A549 (cell line): ENCODE measurements around the gene SEC22C.

ENCODE experiments used
- CTCF ChIP-seq: fragments of >200 bp; sonication (Bioruptor Twin); formaldehyde crosslinking; IDR thresholded peaks from 3 replicates; pipeline ENCODE4 v1.5.1; 2016
- EHMT2 ChIP-seq: fragments of 200-600 bp; sonication (generic); IDR thresholded peaks from 2 replicates; pipeline ENCODE4 v1.6.1; 2016; ENCODE audit warnings: antibody characterized with exemption, low read depth, mild to moderate bottlenecking, moderate library complexity
- EP300 ChIP-seq, 2 experiments: fragments of >200 bp; sonication (Bioruptor Twin); formaldehyde crosslinking; IDR thresholded peaks; 2 replicates in 1 of 2; 3 replicates in 1 of 2; pipeline ENCODE4 v1.6.1; 2016 to 2017
- JUNB ChIP-seq: fragments of >200 bp; sonication (Bioruptor Twin); formaldehyde crosslinking; IDR thresholded peaks from 2 replicates; pipeline ENCODE4 v1.6.1; 2016
- POLR2A ChIP-seq: IDR thresholded peaks from 2 replicates; pipeline ENCODE4 v1.6.1; 2012; ENCODE audit warnings: mild to moderate bottlenecking, low read length
- REST ChIP-seq: fragments of 200-600 bp; sonication (generic); IDR thresholded peaks from 2 replicates; pipeline ENCODE4 v1.6.1; 2016; ENCODE audit warnings: antibody characterized with exemption, mild to moderate bottlenecking, moderate library complexity
- RFX5 ChIP-seq: fragments of 450-650 bp; IDR thresholded peaks from 2 replicates; pipeline ENCODE4 v1.7.1; 2014; ENCODE audit warnings: antibody characterized with exemption, mild to moderate bottlenecking, moderate library complexity
- TF ChIP-seq, protein P1 (sequence below): fragments of 250-450 bp; sonication (Bioruptor Pico); IDR thresholded peaks from 2 replicates; pipeline ENCODE4 v1.5.0; 2021; ENCODE audit warnings: mild to moderate bottlenecking, moderate library complexity, borderline replicate concordance
- TF ChIP-seq, protein P2 (sequence below): fragments of >200 bp; sonication (Bioruptor Twin); formaldehyde crosslinking; IDR thresholded peaks from 3 replicates; pipeline ENCODE4 v1.6.1; 2016

- TF ChIP-seq, protein P1, sequence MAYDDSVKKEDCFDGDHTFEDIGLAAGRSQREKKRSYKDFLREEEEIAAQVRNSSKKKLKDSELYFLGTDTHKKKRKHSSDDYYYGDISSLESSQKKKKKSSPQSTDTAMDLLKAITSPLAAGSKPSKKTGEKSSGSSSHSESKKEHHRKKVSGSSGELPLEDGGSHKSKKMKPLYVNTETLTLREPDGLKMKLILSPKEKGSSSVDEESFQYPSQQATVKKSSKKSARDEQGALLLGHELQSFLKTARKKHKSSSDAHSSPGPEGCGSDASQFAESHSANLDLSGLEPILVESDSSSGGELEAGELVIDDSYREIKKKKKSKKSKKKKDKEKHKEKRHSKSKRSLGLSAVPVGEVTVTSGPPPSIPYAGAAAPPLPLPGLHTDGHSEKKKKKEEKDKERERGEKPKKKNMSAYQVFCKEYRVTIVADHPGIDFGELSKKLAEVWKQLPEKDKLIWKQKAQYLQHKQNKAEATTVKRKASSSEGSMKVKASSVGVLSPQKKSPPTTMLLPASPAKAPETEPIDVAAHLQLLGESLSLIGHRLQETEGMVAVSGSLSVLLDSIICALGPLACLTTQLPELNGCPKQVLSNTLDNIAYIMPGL (CRISPR knock-in tag) = no peak
- no peak for TF ChIP-seq CTCF
- TF ChIP-seq EP300 (IDR thresholded peaks at IDR 0.05) = no peak
- no peak for TF ChIP-seq RFX5
- no peak for TF ChIP-seq REST
- no peak for TF ChIP-seq POLR2A
- no peak for TF ChIP-seq EHMT2
- no peak for TF ChIP-seq JUNB
- TF ChIP-seq, protein P2, sequence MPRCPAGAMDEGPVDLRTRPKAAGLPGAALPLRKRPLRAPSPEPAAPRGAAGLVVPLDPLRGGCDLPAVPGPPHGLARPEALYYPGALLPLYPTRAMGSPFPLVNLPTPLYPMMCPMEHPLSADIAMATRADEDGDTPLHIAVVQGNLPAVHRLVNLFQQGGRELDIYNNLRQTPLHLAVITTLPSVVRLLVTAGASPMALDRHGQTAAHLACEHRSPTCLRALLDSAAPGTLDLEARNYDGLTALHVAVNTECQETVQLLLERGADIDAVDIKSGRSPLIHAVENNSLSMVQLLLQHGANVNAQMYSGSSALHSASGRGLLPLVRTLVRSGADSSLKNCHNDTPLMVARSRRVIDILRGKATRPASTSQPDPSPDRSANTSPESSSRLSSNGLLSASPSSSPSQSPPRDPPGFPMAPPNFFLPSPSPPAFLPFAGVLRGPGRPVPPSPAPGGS = no peak
These were observed 83.7 kb downstream of the SEC22C start for GRCh38 chr3:42498034-42498433.
